Superior temporal gyrus (tissue), 1 donor: ENCODE data around the gene BPIFB6.

ENCODE experiments used
- DNase-seq: peaks from one replicate; pipeline ENCODE4 v3.0.0-alpha.2; 2016; ENCODE audit errors: extremely low spot score

The BPIFB6 gene

GRCh38 chr20:33015700-33016580 is 15.5 kb upstream of the BPIFB6 start:
- no peak for DNase-seq

DNA sequence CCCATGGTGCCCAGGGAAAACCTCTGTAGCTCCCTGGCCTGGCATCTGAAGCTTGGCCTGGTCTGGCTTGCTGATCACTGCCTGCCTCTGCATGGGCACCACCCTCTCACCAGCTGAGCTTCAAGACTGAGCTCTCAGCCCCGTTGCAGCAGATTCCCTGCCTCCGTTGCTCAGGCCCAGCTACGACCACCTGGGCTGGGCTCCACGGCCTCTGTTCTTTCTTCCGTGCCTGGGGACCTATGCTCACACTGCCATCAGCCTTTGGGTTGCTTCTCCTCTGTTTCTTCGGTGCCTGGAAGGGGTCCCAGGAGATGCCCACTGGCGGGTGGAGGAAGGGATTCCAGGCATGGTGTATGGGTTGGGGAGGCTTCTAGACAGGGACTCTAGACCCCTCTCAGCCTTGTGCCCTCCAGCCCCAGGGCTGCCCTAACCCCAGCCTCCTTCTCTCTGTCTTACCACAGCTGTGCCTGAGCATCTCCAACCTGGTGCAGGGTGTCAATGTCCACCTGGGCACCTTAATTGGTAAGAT is 14.8 kb upstream of the BPIFB6 start:
- DNase-seq, result no peak

GRCh38 chr20:33017542-33017941 is 13.9 kb upstream of the BPIFB6 start:
- DNase-seq, result no peak

- DNase-seq, result no peak
Observed at GRCh38 chr20:33018169-33018931, 13.1 kb upstream of the BPIFB6 start.

DNA sequence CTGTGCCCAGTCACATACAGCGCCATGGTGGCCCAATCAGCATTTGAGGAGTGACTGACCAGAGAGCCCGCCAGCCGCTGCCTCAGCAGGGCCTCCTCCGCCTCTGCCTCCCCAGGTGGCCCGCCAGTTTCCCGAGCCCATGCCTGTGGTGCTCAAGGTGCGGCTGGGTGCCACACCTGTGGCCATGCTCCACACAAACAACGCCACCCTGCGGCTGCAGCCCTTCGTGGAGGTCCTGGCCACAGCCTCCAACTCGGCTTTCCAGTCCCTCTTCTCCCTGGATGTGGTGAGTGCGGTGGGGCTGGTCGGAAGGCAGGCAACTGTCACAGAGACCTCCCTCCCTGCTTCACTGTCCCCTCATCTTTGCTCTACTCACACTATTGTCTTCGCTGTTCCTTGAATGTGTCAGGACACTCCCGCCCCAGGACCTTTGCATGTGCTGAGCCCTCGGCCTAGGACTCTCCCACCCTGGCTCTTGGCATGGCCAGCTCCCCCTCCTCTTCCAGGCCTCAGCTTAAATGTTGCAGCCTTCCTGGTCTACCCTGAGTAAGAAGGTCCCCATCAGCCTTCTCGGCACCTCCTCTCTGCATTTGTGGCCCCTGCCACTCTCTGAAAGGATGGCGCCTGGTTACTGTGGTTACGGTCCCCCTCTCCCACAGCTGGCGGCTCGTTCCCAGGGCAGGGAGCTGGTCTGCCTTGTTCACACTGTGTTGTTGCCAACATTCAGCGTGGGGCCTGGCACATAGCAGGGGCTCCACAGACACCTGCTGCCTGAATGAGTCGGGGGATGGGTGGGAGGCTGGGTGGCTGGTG is 11.8 kb upstream of the BPIFB6 start:
- no peak for DNase-seq

DNA sequence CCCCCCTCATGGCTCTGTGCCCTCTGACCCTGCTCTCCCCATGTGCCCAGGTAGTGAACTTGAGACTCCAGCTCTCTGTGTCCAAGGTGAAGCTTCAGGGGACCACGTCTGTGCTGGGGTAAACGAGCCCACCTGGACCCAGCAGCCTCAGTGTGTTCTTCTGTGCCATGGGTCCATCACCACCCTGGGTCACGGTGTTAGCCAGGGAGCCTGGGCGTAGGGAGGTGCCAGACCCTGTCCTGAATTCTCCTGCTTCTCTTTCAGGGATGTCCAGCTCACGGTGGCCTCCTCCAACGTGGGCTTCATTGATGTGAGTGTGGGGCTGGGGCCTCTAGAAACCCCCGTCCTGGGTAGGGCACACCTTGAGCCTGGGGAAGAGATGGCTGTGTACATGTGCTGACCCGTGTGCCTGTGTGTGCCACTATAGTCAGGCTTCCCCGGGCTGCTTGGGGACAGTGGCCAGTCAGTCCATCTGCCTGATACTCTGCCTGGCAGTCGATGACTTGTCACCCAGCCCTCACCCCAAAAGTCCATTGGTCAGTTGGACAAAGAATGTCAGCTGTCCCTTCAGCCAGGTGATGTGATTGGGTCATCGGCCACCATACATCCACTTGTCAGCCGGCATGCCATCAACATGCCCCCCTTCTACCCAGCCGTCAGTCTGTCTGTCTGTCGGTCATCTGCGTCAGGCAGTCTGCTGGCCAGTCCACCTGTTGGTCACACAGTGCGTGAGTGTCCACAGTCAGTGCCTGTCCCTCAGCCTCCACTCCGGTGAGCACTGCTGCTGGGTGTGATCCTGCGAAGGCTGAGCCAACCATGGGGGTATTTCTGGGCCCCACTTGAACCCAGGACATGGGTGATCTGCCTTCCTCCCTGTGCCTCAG is 10.9 kb upstream of the BPIFB6 start:
- DNase-seq, result no peak

DNA sequence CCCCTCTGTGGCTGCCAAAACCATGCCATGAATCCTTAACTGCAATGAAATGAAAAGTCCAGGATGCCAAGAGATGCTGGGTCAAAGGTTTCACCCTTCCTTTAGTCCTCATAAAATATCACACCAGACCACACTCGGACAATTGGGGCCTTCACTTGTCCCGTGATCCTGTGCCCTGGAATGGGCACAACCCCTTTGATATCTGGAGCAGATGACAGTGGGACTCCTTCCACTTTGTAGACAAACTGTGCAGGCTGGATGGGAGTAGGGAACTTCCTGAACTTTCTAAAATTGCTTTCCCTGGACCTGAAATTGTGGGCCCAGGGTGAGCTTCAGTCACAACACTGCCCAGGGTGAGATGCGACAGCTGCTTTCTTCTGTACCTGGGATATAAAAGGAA is 9.6 kb upstream of the BPIFB6 start:
- no peak for DNase-seq

GRCh38 chr20:33022289-33022688 is 9.2 kb upstream of the BPIFB6 start:
- no peak for DNase-seq

GRCh38 chr20:33022694-33023438 is 8.6 kb upstream of the BPIFB6 start:
- no peak for DNase-seq

- DNase-seq, result no peak
Observed at GRCh38 chr20:33023439-33024242, 7.8 kb upstream of the BPIFB6 start.

GRCh38 chr20:33024243-33024560 is 7.2 kb upstream of the BPIFB6 start:
- no peak for DNase-seq

GRCh38 chr20:33024609-33025317 is 6.7 kb upstream of the BPIFB6 start:
- DNase-seq, result no peak

- DNase-seq, result no peak
Observed at GRCh38 chr20:33025318-33025876, 6.1 kb upstream of the BPIFB6 start.

DNA sequence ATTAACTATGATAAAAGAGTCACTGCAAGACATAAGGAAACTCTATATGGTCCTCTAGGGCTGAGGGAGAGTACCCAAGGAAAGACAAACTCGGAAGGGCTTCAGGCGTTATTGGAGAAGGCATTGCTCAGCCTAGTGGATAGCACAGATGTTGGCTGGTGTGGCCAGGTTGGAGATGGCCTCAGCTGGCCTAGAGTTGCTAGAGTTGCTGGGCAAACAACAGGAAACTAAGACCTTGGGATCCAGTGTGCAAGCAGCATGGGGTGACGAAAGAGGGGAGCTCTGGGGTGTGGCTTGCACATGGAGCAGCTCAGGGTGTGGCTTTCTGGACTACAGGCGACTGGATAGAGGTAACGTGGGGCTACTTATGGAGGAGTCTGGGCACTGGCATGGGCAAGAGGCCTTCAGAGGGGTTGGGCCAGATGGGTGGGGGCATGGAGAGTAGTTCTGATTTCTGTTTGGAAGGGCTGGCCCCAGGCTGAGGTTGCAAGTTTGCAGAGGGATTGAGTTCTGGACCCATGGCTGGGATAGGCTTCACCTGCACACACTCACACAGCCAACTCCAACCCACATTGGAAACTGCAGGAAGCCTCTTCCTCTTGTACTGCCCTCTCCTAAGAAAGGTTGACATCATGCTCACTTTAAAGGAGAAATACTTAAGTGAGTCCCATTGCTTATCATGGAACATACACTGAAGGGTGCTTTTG is 5.2 kb upstream of the BPIFB6 start:
- DNase-seq, result no peak

DNA sequence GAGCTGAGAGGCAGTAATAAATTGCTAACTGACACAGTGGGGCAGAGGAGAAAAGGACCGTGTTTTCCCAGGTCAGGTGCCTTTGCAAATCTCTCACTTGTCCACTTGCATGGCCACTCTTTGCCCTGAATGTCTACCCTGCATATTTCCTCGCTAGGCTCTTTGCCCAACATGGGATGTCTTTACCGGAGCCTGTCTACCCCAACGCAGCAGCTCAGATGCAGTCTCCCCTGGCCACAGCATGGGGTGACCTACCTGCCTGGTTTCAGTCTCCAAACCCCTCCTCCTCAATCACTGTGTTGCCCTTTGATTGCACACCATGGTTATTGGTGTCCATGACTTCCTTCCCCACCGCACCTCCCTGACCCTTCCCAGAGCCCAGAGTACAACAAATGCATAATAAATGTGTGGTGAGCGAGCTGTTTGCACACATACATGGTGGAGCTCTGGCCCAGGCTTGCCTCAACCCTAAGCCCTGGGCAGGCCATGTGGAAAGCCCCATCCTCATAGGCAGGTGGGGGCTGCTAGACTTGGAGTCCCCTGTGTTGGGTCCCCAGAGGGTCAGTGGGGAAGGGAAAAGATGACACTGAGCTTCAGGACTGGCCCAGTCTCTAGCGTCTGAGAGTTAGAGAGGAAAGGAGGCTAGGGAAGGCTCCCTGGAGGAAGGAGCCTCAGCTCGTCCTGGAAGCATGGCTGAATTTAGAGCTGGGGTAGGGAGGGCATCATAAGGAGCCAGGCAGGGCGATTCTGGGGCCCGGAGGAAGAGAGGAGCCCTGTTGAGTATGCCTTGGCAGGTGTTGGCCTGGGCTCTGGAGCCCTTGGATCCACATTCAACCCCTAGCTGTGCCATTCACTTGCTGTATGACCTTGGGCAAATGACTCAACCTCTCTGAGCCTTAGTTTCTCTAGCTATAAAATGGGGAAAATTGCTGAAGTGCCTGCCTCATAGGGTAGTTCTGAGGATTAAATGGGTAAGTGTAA is 4.4 kb upstream of the BPIFB6 start:
- DNase-seq, result no peak
